DMS53 (cell line): Measurements from ENCODE around the gene ZNF785.
"Not testable (repeated sequence)": the region's sequence is repeated elsewhere in the genome, so short reads cannot be mapped to it uniquely, and the experiment has no call there.

Experiments used
- DNase-seq: peaks from one replicate; lab custom pipeline; 2025; lab: John Stamatoyannopoulos, UW

The ZNF785 gene

GRCh38 chr16:30602616-30603277 is 17.2 kb upstream of the ZNF785 start:
- DNase-seq: no peak

DNA sequence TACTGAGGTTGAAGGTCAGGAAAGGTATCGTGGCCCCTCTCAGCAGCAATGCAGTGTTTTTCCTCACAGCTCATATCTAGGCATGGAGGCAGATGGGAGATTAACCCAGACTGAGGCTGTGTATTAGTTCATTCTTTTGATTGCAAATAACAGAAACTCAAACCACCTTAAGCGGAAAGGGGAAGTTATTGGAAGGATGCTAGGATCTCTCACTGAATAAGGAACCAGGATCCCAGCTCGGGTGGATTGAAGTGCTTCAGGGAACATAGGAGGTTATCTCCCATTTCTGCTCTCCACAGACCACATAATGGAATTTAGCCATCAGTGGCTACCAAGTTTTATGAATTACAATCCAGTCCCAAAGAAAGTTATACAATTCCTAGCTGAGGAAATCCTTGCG is 16.5 kb upstream of the ZNF785 start:
- DNase-seq: no peak

GRCh38 chr16:30600929-30601328 is 15.4 kb upstream of the ZNF785 start:
- no peak for DNase-seq

DNA sequence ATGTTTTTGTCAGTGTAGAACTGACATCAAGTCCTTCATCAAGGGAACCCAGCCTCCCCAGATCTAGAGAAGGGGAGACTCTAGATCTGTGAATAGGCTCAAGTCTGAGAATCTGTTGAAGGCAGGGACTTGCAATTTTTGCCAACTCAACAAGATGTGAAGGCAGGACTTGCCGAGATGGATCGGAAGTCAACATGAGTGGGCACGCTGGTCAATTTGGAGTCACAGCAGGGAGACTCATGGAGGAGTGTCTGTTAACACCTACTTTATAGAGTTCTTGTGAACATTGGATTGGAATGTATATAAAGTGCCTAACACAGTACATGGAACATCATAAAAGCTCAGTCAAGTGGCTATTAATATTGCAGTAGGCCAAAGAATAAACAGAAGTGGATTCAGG is 14.7 kb upstream of the ZNF785 start:
- peak; percentile 33 for DNase-seq

DNA sequence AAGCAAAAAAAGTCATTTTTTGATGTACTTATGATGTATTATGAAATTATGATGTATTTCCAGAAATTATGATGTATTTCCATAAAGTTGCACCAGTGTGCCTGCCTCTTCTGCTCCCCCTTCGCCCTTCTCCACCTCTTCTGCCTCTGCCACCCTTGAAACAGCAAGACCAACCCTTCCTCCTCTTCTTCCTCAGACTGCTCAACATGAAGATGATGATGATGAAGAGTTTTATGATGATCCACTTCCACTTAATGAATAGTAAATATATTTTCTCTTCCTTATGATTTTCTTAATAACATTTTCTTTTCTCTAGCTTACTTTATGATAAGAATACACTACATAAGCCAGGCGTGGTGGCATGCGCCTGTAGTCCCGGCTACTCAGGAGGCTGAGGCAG is 7.4 kb upstream of the ZNF785 start:
- DNase-seq: no peak

- DNase-seq: not testable (repeated sequence)
Observed at GRCh38 chr16:30590869-30591268, 5.4 kb upstream of the ZNF785 start.

DNA sequence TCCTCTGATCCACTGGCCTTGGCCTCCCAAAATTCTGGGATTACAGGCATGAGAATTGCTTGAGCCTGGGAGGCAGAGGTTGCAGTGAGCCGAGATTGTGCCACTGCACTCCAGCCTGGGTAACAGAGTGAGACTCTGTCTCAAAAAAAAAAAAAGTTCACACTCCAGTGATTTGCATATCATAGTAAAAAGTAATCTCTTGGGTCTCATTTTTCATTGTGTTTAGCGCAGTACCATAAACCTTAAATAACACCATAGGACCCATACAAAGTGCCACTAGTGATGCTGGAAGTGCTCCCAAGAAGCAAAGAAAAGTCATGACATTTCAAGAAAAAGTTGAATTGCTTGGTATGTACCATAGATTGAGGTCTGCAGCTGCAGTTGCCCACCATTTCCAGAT is 4.1 kb upstream of the ZNF785 start:
- not testable (repeated sequence) for DNase-seq

GRCh38 chr16:30588651-30589050 is 3.2 kb upstream of the ZNF785 start:
- DNase-seq: no peak

- peak; percentile 55 for DNase-seq
Observed at GRCh38 chr16:30585022-30585399, 486 bp downstream of the ZNF785 start.

DNA sequence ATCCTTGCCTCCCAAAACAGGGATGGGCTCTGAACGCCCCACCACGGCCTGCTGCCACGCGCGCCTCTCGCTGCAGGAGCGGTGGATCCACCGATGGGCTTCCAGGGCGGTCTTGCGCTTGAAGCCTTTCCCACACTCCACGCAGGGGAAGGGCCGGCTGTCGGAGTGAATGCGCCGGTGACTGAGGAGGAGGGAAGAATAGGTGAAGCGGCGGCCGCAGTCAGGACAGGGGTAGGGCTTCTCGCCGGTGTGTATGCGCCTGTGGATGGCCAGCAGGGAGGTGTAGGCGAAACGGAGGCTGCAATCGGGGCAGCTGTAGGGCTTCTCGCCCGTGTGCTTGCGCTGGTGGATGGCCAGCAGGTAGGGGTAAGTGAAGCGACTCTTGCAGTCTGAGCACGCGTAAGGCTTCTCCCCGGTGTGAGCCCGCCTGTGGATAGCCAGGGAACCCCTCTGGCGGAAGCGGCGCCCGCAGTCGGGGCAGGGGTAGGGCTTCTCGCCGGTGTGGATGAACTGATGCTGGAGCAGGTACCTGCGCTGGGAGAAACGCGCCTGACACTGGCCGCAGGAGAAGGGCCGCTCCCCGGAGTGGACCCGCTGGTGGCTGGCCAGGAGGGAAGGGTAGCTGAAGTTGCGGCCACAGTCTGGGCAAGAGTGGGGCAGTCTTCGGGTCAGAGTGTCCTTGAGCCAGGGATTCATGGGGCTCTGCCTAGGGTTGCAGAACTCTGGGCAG is 2.7 kb downstream of the ZNF785 start:
- no peak for DNase-seq

GRCh38 chr16:30581457-30581856 is 4.0 kb downstream of the ZNF785 start:
- no peak for DNase-seq

DNA sequence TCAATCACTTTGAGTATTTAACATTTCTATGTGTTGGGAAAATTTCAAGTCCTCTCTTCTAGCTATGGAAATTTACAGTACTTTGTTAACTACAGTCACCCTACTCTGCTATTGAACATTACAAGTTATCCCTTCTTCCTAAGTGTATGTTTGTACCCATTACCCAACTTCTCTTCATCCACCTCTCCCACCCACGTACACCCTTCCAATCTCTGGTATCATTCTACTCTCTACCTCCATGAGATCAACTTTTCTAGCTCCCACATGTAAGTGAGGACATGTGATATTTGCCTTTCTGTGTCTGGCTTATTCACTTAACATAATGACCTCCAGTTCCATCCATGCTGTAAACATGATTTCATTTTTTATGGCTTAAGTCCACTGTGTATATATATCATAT is 10.8 kb downstream of the ZNF785 start:
- DNase-seq: peak; percentile 11

GRCh38 chr16:30571445-30572322 is 13.8 kb downstream of the ZNF785 start, which contains the start of gene ZNF688:
TSS of gene ZNF688 (minus strand) at chr16:30571714. CDS start at chr16:30571629, 85 bp downstream.
- DNase-seq: peak; percentile 92

- DNase-seq: peak; percentile 42
Observed at GRCh38 chr16:30570636-30571444, 14.7 kb downstream of the ZNF785 start.

DNA sequence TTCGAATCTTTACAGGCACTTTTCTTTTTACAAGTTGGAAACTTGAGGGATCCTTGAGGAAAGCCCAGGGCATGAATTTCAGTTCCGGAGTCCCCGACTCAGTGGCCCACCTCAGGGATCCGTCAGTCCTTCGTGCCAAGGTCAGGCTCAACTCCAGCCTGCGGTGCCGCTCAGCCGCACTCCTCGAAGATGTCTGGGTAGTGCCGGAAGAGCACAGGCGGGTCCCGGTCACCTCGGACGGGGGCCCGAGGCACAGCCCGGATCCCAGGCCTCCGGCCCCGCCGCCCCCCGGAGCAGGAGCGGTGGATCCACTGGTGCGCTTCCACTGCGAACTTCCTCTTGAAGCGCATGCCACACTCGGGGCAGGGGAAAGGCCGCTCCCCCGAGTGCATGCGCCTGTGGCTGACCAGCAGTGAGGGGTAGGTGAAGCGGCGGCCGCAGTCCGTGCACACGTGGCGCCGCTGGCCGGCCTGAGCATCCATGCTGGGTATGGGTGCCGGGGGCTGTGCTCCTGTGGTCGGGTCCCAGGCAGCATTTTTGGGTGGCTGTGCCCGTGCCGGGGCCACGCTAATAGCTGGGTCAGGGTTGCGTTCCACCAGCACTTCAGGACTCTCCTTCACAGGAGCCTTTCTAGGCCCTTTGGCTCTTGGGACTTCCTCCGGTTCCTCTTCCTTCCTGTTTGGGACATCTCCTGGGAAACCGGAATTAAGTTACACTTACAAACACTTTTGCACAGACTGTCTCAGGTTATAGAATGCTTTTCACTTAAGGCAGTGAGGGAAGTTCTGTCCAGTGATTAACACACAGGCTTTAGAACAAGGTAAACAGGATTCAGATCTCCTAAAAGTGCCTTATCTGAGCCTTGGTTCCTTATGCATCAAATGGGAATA is 15.5 kb downstream of the ZNF785 start:
- DNase-seq: no peak

- no peak for DNase-seq
Observed at GRCh38 chr16:30569281-30569680, 16.2 kb downstream of the ZNF785 start.

GRCh38 chr16:30567991-30568638 is 17.4 kb downstream of the ZNF785 start:
- DNase-seq: peak; percentile 39

DNA sequence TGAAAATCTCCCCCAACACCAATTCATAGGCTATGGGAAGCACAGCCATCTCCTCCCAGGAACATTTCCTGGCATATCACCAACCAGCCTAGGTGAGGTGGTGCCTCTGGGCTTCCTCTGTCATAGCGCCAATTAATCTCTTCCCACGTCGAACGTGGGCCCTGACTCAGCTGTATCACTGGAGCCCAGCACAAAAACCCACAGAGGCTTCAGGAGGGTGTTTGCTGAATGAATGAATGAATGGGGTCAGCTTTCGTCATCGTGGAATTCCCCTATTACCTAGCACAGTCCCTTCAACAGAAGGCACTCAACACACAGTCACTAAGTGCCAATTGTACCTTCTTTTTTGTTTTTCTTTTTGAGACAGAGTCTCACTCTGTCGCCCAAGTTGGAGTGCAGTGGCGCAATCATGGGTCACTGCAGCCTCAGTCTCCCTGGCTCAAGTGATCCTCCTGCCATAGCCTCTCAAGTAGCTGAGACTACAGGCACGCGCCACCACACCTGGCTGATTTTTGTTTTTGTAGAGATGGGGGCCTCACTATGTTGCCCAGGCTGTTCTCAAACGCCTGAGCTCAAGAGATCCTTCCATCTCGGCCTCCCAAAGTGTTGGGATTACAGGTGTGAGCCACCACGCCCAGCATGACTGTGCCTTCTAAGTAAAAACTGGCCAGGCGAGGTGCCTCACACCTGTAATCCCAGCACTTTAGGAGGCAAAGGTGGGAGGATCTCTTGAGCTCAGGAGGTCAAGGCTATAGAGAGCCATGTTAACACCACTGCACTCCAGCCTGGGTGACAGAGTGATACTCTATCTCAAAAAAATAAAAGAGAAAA is 18.1 kb downstream of the ZNF785 start:
- DNase-seq: peak; percentile 6

GRCh38 chr16:30566531-30566930 is 19.0 kb downstream of the ZNF785 start:
- DNase-seq: no peak
